Suprapubic skin (tissue), 4 donors: Measurements from ENCODE around the gene MSANTD2. TPM values are rescaled to one million over a fixed set of nuclear protein-coding genes. Genes with fewer than 3 reads are reported as not detected.
A peak's percentile ranks its signal among the peaks of the same experiment; 100 is the strongest.

Experiments used
- DNase-seq, 2 donors: peaks; one replicate each; pipeline ENCODE4 v3.0.0-alpha.2; 2019; ENCODE audit warnings: low spot score in 2 of 2
- H3K27ac ChIP-seq: fragments of 200-600 bp; sonication (generic); one replicate; pipeline ENCODE4 v1.5.1; 2019
- H3K27me3 ChIP-seq: fragments of 200-600 bp; sonication (generic); one replicate; pipeline ENCODE4 v1.5.1; 2019
- H3K36me3 ChIP-seq: fragments of 200-600 bp; sonication (generic); one replicate; pipeline ENCODE4 v1.5.1; 2019
- H3K4me1 ChIP-seq: fragments of 200-600 bp; sonication (generic); one replicate; pipeline ENCODE4 v1.5.1; 2019
- H3K4me3 ChIP-seq: fragments of 200-600 bp; sonication (generic); one replicate; pipeline ENCODE4 v1.5.1; 2019; ENCODE audit warnings: mild to moderate bottlenecking
- H3K9me3 ChIP-seq: fragments of 200-600 bp; sonication (generic); one replicate; pipeline ENCODE4 v1.5.1; 2019
- EP300 ChIP-seq: sonication (generic); formaldehyde crosslinking; IDR thresholded peaks from one replicate; pipeline ENCODE4 v1.6.1; 2017; ENCODE audit warnings: antibody characterized with exemption
- POLR2A ChIP-seq, 2 donors: fragments of 450-650 bp; IDR thresholded peaks; one replicate each; pipeline ENCODE4 v1.6.1; 2017; ENCODE audit warnings: antibody characterized with exemption in 2 of 2, mild to moderate bottlenecking in 2 of 2, moderate library complexity in 2 of 2
- POLR2AphosphoS5 ChIP-seq, 3 donors: sonication (generic); formaldehyde crosslinking; IDR thresholded peaks; one replicate each; pipeline ENCODE4 v1.6.1; 2017; ENCODE audit warnings: antibody characterized with exemption in 3 of 3
- WGBS: methylation state at CpG from one replicate; pipeline ENCODE4 v1.1.5; 2018; 5-methylcytosine and 5-hydroxymethylcytosine counted together
- total RNA-seq, 4 donors: library from RNA; depleted of rRNA; stranded (reverse); fragments of >200 nt; gene quantifications; one replicate each; pipeline ENCODE4 v1.1.0, GENCODE V29; 2016
- TF ChIP-seq, protein P1 (sequence below), 2 donors: fragments of 200-600 bp in 1 of 2; fragments of 450-650 bp in 1 of 2; sonication (generic) in 1 of 2; IDR thresholded peaks; one replicate each; pipeline ENCODE4 v1.5.1; 2016 to 2019; ENCODE audit warnings: antibody characterized with exemption in 2 of 2, mild to moderate bottlenecking in 1 of 2, moderate library complexity in 1 of 2

Gene MSANTD2
- total RNA-seq, 4 donors from 2014 or later = 5.5 to 42.5 (median 11.7) TPM

DNA sequence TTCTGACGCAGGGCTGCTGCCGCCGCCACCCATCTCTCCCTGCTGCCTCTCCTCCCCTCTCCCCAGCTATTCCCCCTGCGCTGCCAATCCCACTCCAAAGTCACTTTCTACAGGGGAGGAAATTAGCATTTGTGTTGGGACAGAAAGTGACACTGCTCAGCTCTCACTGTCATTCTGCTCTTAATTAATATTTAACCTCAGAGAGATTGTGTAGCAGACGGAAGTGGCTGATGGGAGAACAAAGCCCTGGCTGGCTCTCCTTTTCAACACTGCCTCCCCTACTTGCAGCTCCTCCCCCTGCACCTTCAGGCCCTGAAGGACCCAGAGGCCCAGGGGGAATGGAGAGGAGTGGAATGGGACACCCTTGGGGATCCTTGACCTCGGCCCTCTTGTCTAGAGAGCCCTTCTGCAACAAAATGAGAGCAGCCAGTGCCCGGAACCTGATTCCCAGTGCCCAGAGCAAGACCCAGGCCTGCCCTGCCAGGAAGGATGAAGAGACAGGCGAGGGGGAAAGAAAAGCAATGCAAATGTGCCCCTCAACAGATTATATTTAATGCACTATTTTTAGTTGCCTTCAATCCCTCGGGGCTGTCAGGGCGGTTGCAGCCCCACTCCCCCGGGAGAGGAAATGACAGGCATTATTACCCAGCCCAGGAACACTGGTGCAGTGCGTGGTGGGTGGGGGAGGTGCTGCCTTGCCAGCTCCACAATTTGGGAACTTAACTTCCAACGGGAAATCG is 75.1 kb downstream of the MSANTD2 start:
- peaks cover 63% of the 10 kb centered on the region for H3K27me3 ChIP-seq
- no peaks in the 10 kb centered on the region for H3K9me3 ChIP-seq
- WGBS = 28% methylated on average over 14 of the region's 14 CpGs
- H3K4me1 ChIP-seq = peaks cover 9% of the 10 kb centered on the region
- H3K36me3 ChIP-seq = no peaks in the 10 kb centered on the region
- DNase-seq = no peak
- no peak overlapping the region for H3K27ac ChIP-seq
- H3K4me3 ChIP-seq = no peak overlapping the region
- TF ChIP-seq, protein P1, sequence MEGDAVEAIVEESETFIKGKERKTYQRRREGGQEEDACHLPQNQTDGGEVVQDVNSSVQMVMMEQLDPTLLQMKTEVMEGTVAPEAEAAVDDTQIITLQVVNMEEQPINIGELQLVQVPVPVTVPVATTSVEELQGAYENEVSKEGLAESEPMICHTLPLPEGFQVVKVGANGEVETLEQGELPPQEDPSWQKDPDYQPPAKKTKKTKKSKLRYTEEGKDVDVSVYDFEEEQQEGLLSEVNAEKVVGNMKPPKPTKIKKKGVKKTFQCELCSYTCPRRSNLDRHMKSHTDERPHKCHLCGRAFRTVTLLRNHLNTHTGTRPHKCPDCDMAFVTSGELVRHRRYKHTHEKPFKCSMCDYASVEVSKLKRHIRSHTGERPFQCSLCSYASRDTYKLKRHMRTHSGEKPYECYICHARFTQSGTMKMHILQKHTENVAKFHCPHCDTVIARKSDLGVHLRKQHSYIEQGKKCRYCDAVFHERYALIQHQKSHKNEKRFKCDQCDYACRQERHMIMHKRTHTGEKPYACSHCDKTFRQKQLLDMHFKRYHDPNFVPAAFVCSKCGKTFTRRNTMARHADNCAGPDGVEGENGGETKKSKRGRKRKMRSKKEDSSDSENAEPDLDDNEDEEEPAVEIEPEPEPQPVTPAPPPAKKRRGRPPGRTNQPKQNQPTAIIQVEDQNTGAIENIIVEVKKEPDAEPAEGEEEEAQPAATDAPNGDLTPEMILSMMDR (IDR thresholded peaks at IDR 0.05) = no peak
- no peak for TF ChIP-seq EP300
- TF ChIP-seq POLR2A (IDR thresholded peaks at IDR 0.05) = no peak
- TF ChIP-seq POLR2AphosphoS5 (IDR thresholded peaks at IDR 0.05) = no peak

- no peaks in the 10 kb centered on the region for H3K36me3 ChIP-seq
- H3K4me1 ChIP-seq = peaks cover 26% of the 10 kb centered on the region
- no peak overlapping the region for H3K27ac ChIP-seq
- H3K4me3 ChIP-seq = no peak overlapping the region
- WGBS = 38% methylated on average over 6 of the region's 6 CpGs
- DNase-seq = no peak
- H3K27me3 ChIP-seq = peaks cover 85% of the 10 kb centered on the region
- no peaks in the 10 kb centered on the region for H3K9me3 ChIP-seq
- TF ChIP-seq EP300 = no peak
- TF ChIP-seq POLR2AphosphoS5 (IDR thresholded peaks at IDR 0.05) = no peak
- TF ChIP-seq, protein P1 (IDR thresholded peaks at IDR 0.05) = no peak
- TF ChIP-seq POLR2A (IDR thresholded peaks at IDR 0.05) = no peak
These were observed 78.0 kb downstream of the MSANTD2 start for GRCh38 chr11:124722176-124722575.

- Histone ChIP-seq H3K27me3 (peaks cover 76% of the 10 kb centered on the region), H3K4me3 (no peak overlapping the region), H3K9me3 (no peaks in the 10 kb centered on the region), H3K4me1 (peaks cover 19% of the 10 kb centered on the region), H3K36me3 (no peaks in the 10 kb centered on the region), H3K27ac (no peak overlapping the region)
- no peak for DNase-seq
- TF ChIP-seq POLR2AphosphoS5 (IDR thresholded peaks at IDR 0.05) (no peak), EP300 (no peak), POLR2A (IDR thresholded peaks at IDR 0.05) (no peak)
- TF ChIP-seq, protein P1 (IDR thresholded peaks at IDR 0.05) = no peak
- 36% methylated on average over 2 of the region's 2 CpGs for WGBS
These were observed 80.7 kb downstream of the MSANTD2 start for GRCh38 chr11:124719534-124719933.

DNA sequence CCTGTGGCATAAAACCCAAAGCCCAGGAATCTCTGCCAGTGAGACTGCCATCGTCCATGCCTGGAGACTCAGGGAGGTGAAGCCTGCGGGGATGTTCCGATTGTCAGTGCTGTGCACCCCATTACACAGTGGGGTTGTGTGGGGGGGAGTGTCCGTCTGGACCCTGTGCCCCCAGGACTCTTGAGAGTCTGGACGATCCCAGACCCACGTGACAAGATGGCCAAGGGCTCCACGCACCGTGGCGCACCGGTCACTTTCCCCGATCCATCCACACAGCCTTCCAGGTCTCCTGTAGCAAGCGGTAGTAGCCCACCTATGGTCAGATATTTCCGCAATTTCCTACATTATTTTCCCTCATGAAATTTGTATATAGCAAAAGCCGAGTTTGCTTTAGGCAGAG is 81.4 kb downstream of the MSANTD2 start:
- no peak for DNase-seq
- TF ChIP-seq EP300 (no peak), POLR2A (IDR thresholded peaks at IDR 0.05) (no peak), POLR2AphosphoS5 (IDR thresholded peaks at IDR 0.05) (no peak)
- TF ChIP-seq, protein P1 (IDR thresholded peaks at IDR 0.05) = no peak
- Histone ChIP-seq H3K27me3 (peaks cover 72% of the 10 kb centered on the region), H3K9me3 (no peaks in the 10 kb centered on the region), H3K36me3 (no peaks in the 10 kb centered on the region), H3K4me3 (no peak overlapping the region), H3K27ac (no peak overlapping the region), H3K4me1 (peaks cover 19% of the 10 kb centered on the region)
- 38% methylated on average over 12 of the region's 14 CpGs for WGBS

DNA sequence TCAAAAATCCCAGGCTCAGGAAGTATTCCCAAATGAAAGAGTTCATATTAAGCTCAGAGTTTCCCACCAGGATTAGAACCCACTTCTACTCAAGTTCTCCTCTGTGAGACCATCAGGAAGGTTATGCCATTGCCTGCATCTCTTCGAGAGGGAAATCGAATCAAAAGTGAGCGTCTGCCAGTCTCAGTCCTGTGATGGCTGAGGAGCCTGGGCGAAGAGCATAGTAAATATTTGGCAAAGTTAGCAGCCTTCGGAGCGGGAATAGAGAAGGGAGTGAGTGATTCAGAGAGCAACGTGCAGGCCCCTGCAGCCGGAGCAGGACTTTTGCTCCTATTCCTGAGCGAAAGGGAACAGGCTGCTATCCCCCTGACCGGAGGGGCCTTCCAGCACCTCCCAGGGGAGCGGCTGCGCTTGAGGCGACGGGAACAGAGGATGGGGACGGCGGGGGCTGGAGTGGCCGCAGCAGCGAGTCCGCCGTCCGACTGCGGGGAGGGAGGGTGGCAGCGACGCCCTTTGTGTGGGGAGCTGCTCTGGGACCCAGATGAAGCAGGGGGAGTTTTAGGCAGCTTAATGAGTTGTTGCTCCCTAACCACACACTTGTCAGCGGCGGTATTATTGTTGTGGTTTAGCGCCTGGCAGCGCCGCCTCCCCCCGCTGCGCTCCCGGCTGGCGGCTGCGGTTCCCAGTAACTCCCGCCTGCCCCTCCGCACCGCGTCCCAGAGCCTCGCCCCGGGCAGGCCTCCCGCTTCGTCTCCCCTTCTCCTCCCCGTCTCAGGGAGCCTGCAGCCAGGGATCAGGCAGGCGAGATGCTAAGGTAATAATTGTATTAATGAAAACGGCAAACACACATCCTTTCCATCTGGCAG is 82.2 kb downstream of the MSANTD2 start:
- H3K27me3 ChIP-seq = peaks cover 65% of the 10 kb centered on the region
- peaks cover 19% of the 10 kb centered on the region for H3K4me1 ChIP-seq
- no peaks in the 10 kb centered on the region for H3K36me3 ChIP-seq
- H3K27ac ChIP-seq = no peak overlapping the region
- H3K9me3 ChIP-seq = no peaks in the 10 kb centered on the region
- DNase-seq = no peak
- TF ChIP-seq POLR2A (IDR thresholded peaks at IDR 0.05) (no peak), POLR2AphosphoS5 (IDR thresholded peaks at IDR 0.05) (no peak), EP300 (no peak)
- TF ChIP-seq, protein P1 (IDR thresholded peaks at IDR 0.05) = no peak
- H3K4me3 ChIP-seq = peak overlapping the region; percentile 47
- WGBS = under 1% methylated on average over 26 of the region's 45 CpGs
